Colon (tissue), 2 donors: ENCODE results near the gene COX6A1.
"Not testable (repeated sequence)": the region's sequence is repeated elsewhere in the genome, so short reads cannot be mapped to it uniquely, and the experiment has no call there.

ENCODE experiments used
- FAIRE-seq: peaks from 2 replicates; lab custom pipeline; 2012; peaks lifted over from hg19 to GRCh38; lab: Jason Lieb, UNC
- donor health status: control.
- donor health status: control.

The COX6A1 gene

DNA sequence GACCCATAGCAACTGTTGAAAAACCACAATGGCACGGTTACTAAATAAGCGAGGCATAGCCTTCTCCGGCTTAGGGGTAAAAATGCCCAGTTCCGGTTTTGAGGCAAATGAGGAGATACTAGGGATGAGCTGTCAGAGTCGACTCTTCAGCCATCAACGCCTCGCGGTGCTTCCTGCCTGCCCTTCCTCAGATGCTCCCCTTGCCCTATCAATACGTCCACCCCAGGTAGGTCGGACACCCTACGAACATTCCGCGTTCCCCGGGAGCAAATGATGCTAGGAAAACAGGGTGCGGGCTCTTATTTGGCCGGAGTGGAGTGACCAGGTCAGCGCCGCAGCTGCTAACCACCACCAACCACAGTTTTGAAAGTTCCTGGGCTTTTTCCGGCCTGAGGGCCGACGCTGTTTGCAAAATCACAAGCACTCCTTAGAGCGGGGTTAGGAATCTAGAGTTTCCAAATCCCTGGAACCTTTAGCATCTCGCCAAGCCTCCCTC is 30.5 kb downstream of the COX6A1 start:
- no peak for FAIRE-seq

DNA sequence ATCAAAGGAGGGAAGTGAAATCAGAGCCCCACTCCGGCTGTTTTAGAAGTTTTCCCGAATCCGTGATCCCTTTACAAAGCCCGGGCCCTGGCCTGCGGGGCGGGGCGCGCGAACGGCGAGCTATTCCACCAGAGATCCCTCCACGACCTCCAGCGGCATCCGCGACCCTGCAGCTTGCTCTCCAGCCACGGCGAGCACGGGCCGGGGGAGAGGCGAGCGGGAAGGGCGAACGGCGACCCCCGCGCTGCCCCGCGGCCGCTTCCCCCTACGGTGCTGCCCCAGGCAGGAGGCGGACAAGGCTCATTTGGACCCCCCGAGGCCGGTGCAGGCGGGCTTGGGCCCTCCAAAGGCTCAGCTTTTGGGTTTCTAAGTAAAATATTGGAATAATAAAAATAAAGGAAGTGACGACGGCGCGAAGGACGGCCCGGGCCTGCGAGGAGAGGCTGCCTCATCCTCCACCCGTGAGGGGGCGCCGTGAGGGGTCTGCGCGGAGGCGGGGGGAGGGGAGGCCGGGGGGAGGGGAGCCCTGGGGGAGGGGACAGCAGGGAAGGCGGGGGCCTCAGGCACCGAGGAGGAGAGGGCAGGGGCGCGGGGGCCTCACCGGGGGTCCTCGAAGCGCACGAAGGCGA is 31.0 kb downstream of the COX6A1 start:
- FAIRE-seq, result no peak

DNA sequence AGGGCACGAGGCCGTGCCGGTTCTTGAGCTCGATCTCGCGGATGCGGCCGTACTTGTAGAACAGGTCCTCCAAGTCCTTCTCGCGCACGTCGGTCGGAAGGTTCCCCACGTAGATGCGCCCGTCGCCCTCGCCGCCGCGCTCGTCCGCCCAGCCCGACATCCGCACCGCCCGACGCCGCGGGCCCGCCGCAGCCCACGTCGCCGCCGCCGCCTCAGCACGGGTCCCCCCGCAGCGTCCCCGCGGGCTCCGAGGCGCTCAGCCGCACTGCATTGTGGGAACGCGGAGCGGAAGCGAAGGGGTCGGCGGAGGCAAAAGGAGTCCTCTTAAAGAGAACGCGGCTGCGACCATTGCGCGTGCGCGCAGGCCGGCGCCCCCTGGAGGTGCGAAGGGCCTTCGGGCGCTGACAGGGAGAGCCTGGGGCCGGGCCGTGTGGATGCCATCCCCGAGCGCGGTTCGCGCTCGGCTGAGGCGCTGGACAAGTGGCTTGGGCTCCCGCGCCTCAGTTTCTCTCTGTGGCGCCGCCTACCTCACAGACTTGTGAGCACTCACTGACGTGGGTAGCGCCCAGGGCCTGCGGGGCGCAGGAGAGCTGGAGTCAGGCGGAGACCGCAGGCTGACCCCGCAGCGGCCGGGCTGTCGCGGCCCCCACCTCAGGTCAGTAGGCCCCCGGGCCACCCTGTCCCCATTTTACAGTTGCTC is 31.7 kb downstream of the COX6A1 start, which contains the start of gene SRSF9:
Gene SRSF9 (minus strand): TSS at position 299 of the 700 bp plus-strand sequence. CDS start 139 bp downstream, at position 160.
- FAIRE-seq, result no peak

DNA sequence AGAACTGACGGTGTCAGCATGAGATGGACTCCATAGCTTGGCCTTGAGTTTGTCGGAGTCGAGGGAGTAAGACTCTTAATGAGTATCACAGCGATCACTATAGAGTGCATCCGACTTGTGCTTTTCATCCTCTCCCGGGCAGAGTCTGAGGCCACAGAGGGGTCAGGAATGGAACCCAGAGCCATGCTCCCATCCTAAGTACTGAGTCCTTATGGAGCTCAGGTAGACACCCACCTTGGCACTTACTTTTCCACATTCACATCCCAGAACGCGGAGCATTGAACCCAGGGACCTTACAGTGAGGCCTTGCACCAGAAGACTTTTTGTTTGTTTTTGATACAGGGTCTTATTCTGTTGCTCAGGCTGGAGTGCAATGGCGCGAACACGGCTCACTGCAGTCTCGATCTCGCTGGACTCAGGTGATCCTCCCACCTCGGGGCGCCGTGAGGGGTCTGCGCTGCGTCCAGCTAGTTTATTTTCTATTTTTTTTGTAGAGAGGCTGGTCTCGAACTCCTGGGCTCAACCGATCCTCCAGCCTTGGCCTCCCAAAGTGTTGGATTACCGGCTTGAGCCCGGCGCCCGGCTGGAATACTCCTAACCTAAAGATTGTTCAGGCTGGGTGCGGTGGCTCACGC is 32.4 kb downstream of the COX6A1 start:
- no peak for FAIRE-seq

DNA sequence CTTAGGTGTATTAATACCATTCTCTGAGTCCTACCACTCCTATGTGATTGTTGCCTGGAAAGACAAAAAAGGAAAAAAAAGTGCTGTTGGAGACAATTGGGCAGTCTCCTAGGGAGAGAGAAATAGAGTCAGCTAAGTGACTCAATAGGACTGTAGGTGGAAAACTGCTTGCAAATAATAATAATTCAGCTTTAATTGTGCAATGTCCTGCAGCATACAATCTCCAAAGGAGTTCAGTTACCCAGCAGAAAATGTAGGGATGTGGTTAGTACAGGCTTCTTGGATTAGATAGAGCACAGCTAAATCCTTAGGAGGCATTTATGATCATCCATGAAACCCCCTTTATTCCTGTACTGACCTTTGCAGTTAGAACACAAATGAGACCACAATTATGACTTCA is 34.6 kb downstream of the COX6A1 start:
- FAIRE-seq, result no peak

DNA sequence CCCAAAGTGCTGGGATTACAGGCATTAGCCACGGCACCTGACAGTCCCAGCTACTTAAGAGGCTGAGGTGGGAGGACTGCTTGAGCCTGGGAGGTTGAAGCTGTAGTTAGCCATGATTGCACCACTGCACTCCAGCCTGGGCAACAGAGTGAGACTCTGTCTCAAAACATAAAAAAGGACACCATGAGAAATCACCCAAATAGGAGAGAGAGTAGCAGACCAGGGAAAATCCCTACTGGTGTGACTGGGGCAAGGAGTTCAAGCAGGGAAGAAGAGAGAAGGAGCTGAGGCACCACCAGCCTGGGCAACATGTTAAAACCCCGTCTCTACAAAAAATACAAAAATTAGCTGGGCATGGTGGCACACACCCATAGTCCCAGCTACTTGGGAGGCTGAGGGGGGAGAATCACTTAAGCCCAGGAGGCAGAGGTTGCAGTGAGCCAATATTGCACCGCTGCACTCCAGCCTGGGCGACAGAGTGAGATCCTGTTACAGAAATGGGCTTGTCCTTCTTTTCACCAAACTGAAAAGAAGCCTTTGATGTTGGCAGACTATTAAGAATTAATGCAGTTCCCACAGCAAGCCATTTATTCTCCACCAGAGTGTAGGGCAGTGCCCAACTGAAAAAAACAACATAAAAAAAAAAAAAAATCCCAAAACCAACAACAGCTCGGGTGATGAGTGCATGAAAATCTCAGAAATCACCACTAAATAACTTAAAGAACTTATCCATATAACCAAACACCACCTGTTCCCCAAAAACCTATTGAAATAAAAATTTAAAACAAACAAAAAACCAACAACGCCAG is 36.1 kb downstream of the COX6A1 start:
- FAIRE-seq, result no peak

DNA sequence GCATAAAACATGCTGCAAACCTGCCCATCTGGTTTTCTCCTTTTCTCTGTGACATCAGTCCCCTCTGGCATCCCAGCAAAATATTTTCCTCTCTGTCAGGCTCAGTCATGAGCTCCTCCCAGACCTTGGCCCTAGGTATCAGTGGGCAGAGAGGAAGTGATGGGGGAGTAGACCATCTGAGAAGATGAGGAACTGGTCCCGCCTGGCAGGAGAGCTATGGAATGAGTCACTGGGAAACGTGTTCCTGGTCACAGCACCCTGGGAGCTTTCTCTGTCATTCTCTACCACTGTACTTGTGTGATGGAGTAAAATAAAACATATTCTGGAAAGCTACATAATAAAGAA is 36.7 kb downstream of the COX6A1 start:
- FAIRE-seq, result no peak

DNA sequence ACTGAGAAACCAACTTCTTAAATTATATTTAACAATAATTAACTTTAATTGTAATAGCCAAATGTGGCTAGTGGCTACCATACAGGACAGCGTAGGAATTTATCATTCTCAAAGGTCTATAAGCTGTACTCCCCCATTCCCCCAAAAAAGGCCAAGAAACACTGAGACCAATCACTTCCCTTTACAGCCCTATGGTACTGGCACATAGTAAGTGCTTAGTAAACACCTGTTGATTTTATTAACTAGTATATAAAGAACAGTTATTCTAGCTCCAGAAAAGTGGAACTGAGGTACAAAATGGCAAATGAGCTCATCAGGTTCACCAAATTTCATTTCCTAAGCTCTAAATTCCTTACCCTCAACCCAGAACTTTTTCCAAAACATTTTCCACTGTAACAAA is 37.7 kb downstream of the COX6A1 start:
- FAIRE-seq, result no peak

DNA sequence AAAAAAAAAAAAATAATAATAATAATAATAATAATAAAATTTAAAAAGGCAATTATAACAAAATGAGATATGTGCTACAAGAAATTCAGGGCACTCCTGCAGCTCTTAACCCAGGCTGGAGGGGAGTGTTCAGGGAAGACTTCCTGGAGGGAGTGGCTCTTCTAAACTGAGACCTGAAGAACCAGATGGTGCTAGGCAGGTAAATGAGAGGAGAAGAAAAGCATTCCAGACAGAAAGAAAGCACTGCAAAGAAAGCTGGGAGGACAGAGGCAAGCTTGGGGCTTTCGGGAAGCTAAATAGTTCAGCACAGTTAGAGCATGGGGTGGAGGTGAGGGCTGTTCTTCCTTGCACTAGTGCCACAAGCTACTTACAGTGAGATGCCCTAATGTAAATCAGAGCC is 41.5 kb downstream of the COX6A1 start:
- FAIRE-seq, result no peak

DNA sequence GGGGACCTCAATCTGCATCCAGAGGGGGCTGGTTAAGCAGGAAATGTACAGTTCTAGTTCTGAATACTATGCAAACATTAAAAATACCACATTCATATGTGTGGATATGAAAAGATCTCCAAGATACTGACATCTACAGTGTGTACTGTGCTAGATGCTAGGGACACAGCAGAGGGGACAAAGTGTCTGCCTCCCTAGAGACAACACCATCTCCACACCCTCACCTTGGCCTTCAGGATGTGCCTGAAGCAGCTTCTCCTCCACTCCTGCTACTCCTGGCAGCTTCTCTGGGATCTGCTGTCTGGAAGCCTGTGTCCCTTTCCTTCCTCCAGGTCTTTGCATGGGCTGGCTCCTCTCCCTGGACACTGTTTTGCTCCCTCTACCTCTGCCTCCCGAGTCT is 42.3 kb downstream of the COX6A1 start:
- no peak for FAIRE-seq

DNA sequence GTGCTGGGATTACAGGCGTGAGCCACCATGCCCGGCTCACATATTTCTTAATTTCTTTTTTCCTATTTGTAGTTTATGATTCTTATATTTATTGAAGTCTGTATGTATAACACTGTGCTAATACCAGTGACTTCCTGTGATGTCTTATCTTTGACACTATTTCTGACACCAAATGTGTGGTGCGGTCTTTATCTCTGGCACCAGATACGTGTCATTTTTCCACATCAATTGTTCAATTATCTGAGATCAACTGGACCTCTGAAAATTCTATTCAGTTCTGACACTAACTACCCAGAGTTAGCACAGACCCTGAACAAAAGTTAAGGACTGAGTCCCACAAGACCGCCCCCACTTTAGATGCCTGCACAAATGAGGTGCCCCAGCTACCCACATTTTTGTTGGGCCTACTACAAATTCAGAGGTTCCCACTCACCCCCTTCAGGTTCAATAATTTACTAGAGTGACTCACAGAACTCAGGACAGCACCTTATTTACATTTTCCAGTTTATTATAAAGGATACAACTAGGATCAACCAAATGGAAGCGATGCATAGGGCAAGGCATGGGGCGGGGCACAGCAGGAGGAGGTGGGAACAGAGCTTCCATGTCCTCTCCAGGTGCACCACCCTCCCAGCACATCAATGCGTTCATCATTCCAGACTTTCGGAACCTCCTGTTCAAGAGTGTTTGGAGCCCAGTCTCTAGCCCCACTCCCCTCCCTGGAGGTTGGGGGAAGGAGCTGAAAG is 43.3 kb downstream of the COX6A1 start:
- no peak for FAIRE-seq

DNA sequence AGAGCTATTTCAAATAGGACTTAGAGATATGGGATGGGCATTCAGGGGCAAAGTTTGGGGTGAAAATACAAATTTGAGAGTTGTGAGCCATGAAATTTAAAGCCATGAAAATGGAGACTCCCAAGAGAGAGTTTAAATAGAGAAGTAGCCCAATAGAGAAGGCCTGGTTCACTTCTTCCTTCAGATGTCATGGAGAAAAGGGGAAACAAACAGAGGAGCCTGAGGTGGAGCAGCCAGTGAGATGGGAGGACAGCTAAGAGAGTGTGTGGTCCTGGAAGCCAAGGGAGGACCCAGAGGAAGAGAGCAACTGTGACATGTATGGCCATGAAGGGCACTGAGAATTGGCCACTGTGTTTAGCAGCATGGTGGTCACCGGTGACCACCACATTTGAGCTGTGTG is 45.7 kb downstream of the COX6A1 start:
- no peak for FAIRE-seq

DNA sequence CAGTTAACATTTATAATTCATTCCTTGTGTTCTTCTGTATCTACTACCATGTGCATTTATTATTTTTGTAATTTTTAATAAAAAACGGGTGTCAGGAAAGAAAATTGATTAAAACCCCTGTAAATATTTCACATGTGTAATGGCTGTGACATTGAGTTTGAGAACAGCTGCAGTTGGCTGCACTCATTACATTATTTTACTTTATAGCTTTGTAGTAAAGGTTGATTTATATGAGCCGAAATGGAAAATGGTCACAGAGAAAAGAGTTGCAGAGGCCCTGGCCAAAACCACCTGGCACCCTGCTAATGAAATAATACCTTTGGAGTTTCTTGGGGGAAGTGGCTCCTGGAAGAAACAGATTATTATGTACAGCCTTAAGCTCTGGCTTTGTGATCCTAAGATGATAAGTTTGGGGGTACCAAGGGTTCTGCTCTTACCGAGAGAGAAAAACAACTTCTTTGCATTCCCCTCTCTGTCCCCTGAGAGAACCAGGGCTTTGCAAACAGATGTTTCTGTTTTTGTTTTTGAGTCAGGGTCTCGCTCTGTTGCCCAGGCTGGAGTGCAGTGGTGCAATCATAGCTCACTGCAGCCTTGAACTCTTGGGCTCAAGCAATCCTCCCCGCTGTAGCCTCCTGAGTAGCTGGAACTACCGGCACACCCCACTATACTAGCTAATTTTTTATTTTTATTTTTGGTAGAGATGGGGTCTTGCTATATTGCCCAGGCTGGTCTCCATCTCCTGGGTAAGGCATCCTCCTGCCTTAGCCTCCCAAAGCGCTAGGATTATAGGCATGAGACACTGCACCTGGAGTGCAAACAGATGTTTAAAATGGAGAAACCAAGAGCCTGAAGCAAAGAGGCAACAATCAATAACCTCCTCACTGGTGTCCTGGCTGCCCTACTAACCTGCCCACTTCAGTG is 48.3 kb downstream of the COX6A1 start:
- FAIRE-seq, result no peak

DNA sequence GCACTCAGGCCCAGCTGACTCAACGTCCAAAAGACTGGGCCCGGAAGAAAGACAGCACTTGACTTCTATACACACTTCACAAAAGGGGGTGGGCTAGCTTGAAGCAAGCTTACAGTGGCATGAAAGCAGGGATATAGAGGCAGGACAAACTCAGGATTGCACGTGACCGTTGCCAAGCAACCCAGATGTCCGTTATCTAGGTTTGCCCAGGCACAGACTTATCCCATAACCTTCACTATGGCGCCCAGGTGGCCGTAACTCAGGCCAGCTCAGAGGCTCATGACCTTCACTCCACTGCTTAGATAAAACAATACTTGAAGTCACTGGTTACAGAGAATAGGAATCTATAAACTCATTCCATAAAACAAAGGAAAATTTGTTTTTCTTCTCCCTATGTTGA is 49.6 kb downstream of the COX6A1 start:
- not testable (repeated sequence) for FAIRE-seq

DNA sequence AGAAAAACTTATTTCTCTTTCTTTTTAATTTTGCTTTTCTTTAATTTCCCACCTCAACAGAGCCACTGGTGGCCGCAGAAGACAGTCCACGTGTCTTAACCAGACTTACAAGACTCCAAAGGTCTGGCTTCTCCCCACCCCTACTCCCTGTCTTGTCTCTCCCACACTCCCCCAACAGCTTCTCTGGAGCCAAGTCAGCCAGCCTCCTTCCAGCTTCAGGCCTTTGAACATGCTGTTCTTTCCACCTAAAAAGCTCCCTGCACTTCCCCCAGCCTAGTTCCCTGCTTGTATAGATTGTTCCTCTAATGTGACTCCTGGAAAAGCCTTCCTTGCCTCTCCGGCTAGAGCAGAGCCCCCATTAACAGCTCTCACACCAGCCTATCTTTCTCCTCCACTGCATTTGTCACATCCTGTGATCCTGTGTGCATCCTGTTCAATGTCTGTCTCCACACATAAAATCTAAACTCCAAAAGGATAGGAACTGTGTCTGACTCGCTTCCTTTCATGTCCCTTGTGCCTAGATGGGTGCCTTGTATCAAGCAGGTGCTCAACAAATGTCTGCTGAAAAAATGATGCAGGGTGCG is 50.2 kb downstream of the COX6A1 start:
- FAIRE-seq, result no peak

DNA sequence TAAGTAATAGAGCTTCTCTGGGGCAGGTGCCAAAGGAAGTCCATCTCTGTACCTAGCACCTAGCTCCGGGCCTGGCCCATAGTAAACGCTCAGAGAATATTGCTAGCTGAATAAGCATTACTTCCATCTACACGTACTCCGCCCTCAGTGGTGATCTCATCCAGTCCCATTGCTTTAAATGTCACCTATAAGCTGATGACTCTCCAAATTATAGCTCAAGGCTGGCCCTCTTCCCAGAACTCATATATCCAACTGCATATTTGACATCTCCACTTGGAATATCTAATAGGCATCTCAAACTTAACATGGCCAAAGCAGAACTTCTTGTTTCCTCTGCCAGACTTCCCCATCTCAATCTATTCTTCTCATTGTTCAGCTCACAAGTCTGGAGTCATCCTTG is 51.1 kb downstream of the COX6A1 start:
- no peak for FAIRE-seq

DNA sequence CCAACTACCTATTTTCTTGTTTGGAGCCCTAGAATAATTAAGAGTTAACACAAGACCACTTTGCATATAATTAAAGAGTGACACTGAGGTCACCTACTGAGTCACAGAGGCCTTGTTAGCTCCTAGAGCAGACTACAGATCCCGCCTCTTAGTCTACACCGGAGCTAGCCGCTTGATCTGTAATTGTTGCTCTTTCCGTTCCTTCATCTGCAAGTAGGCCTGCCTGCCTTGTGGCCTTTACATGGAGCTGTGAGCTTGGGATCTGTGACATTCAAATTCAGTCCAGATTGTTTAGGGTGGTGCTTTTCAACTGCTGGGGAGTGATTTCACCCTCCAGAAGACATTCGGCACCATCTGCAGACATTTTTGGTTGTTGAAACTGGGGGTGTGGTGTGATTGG is 52.4 kb downstream of the COX6A1 start:
- FAIRE-seq, result no peak
